DOHH2 (cell line): ENCODE results near the gene TPM2.

Source experiments
- CTCF ChIP-seq: fragments of 200-600 bp; sonication (generic); IDR thresholded peaks from one replicate; pipeline ENCODE4 v1.5.1; 2014; ENCODE audit warnings: antibody characterized with exemption, mild to moderate bottlenecking, low read depth, low read length; ENCODE audit not compliant: poor library complexity, severe bottlenecking
- EZH2phosphoT487 ChIP-seq: fragments of 200-600 bp; sonication (generic); IDR thresholded peaks from 2 replicates; pipeline ENCODE4 v1.6.1; 2017; ENCODE audit warnings: borderline replicate concordance, mild to moderate bottlenecking, antibody characterized with exemption, low read length, moderate library complexity, mixed read lengths

- TF ChIP-seq CTCF (no peak), EZH2phosphoT487 (no peak)
Measured at GRCh38 chr9:35710818-35711500, 21.2 kb upstream of the TPM2 start.
